Liver (tissue), 3 donors: ENCODE results near the gene IQGAP2.

ENCODE experiments used
- GABPA ChIP-seq, 2 donors: IDR thresholded peaks in 1 of 2; conservative IDR thresholded peaks in 1 of 2; 2 replicates each; pipeline ENCODE4 v1.6.1; 2016; ENCODE audit warnings: antibody characterized with exemption in 2 of 2, mild to moderate bottlenecking in 1 of 2, moderate library complexity in 1 of 2
- RAD21 ChIP-seq, 2 donors: IDR thresholded peaks; 2 replicates each; pipeline ENCODE4 v1.6.1; 2016; ENCODE audit warnings: antibody characterized with exemption in 2 of 2, mild to moderate bottlenecking in 2 of 2
- TAF1 ChIP-seq: conservative IDR thresholded peaks from 2 replicates; pipeline ENCODE4 v1.6.1; 2016; ENCODE audit warnings: antibody characterized with exemption, mild to moderate bottlenecking
- YY1 ChIP-seq: IDR thresholded peaks from 2 replicates; pipeline ENCODE4 v1.6.1; 2016; ENCODE audit warnings: antibody characterized with exemption, mild to moderate bottlenecking
- TF ChIP-seq, protein P1 (sequence below): fragments of 150-350 bp; IDR thresholded peaks from 2 replicates; pipeline ENCODE4 v1.5.1; 2017; ENCODE audit warnings: improper control_type of control experiment, low read depth, low read length; ENCODE audit not compliant: missing input control
- TF ChIP-seq, protein P2 (sequence below): IDR thresholded peaks from 2 replicates; pipeline ENCODE4 v1.6.1; 2016; ENCODE audit warnings: antibody characterized with exemption, mild to moderate bottlenecking
- donor health status: healthy.
- donor health status: healthy.

DNA sequence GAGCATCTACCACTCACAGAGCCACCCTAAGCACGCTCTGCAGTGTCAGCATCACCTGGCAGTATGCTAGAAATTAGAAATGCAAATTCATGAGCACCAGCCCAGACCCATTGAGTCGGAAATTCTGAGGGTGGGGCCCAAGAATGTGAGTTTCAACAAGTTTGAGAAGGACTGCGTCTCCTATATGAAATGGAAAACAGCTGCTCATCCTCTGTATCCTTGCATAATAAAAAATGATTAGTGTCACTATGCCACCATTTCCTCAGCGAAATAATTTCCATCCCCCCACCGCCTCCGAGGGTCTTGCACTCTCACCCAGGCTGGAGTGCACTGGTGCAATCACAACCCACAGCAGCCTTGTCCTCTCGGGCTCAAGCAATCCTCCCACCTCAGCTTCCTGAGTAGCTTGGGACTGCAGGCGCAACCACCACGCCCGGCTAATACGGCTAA, 1.3 kb upstream of the IQGAP2 start:
- TF ChIP-seq, protein P1, sequence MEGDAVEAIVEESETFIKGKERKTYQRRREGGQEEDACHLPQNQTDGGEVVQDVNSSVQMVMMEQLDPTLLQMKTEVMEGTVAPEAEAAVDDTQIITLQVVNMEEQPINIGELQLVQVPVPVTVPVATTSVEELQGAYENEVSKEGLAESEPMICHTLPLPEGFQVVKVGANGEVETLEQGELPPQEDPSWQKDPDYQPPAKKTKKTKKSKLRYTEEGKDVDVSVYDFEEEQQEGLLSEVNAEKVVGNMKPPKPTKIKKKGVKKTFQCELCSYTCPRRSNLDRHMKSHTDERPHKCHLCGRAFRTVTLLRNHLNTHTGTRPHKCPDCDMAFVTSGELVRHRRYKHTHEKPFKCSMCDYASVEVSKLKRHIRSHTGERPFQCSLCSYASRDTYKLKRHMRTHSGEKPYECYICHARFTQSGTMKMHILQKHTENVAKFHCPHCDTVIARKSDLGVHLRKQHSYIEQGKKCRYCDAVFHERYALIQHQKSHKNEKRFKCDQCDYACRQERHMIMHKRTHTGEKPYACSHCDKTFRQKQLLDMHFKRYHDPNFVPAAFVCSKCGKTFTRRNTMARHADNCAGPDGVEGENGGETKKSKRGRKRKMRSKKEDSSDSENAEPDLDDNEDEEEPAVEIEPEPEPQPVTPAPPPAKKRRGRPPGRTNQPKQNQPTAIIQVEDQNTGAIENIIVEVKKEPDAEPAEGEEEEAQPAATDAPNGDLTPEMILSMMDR, result no peak
- TF ChIP-seq RAD21 (IDR thresholded peaks at IDR 0.05) (no peak), TAF1 (no peak), GABPA (IDR thresholded peaks at IDR 0.05 in 1 of 2, conservative IDR thresholded peaks at IDR 0.05 in 1 of 2) (no peak), YY1 (no peak)
- TF ChIP-seq, protein P2, sequence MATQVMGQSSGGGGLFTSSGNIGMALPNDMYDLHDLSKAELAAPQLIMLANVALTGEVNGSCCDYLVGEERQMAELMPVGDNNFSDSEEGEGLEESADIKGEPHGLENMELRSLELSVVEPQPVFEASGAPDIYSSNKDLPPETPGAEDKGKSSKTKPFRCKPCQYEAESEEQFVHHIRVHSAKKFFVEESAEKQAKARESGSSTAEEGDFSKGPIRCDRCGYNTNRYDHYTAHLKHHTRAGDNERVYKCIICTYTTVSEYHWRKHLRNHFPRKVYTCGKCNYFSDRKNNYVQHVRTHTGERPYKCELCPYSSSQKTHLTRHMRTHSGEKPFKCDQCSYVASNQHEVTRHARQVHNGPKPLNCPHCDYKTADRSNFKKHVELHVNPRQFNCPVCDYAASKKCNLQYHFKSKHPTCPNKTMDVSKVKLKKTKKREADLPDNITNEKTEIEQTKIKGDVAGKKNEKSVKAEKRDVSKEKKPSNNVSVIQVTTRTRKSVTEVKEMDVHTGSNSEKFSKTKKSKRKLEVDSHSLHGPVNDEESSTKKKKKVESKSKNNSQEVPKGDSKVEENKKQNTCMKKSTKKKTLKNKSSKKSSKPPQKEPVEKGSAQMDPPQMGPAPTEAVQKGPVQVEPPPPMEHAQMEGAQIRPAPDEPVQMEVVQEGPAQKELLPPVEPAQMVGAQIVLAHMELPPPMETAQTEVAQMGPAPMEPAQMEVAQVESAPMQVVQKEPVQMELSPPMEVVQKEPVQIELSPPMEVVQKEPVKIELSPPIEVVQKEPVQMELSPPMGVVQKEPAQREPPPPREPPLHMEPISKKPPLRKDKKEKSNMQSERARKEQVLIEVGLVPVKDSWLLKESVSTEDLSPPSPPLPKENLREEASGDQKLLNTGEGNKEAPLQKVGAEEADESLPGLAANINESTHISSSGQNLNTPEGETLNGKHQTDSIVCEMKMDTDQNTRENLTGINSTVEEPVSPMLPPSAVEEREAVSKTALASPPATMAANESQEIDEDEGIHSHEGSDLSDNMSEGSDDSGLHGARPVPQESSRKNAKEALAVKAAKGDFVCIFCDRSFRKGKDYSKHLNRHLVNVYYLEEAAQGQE, result no peak
